OCI-LY3 (cell line): ENCODE data around the gene RABGAP1.

Experiments used
- H2AFZ ChIP-seq: fragments of 200-600, 300-600 bp; shearing (Covaris generic); 2 replicates; pipeline ENCODE4 v1.6.0; 2014; ENCODE audit warnings: antibody characterized with exemption, low read depth, low read length
- H3K27ac ChIP-seq: fragments of 200-600, 300-600 bp; sonication (generic); 2 replicates; pipeline ENCODE4 v1.5.1; 2014; ENCODE audit warnings: mild to moderate bottlenecking, low read length, moderate library complexity, mixed read lengths
- H3K27me3 ChIP-seq: fragments of 200-600, 300-600 bp; sonication (generic); 2 replicates; pipeline ENCODE4 v1.6.1; 2014; ENCODE audit warnings: low read depth, low read length, mixed read lengths
- H3K36me3 ChIP-seq: fragments of 200-600, 300-600 bp; sonication (generic); replicated peaks from 2 replicates; pipeline ENCODE3; 2014; ENCODE audit warnings: low read depth, low read length, mixed read lengths
- H3K4me1 ChIP-seq: fragments of 300-600, 200-600 bp; sonication (generic); 2 replicates; pipeline ENCODE4 v1.6.1; 2014; ENCODE audit warnings: low read length, mixed read lengths
- H3K4me2 ChIP-seq: fragments of 200-600, 300-600 bp; sonication (generic); 2 replicates; pipeline ENCODE4 v1.6.1; 2014; ENCODE audit warnings: low read length, mixed read lengths
- H3K4me3 ChIP-seq: fragments of 300-600, 200-600 bp; sonication (generic); 2 replicates; pipeline ENCODE4 v1.5.1; 2014; ENCODE audit warnings: antibody characterized with exemption, mild to moderate bottlenecking, low read length, moderate library complexity
- H3K79me2 ChIP-seq: fragments of 300-600, 200-600 bp; shearing (Covaris generic); 2 replicates; pipeline ENCODE4 v1.6.1; 2014; ENCODE audit warnings: mild to moderate bottlenecking, low read length, mixed read lengths
- H3K9ac ChIP-seq: fragments of 300-600, 200-600 bp; shearing (Covaris generic); 2 replicates; pipeline ENCODE4 v1.6.0; 2014; ENCODE audit warnings: mild to moderate bottlenecking, low read length, moderate library complexity
- H3K9me3 ChIP-seq: fragments of 200-600, 300-600 bp; shearing (Covaris generic); 2 replicates; pipeline ENCODE4 v1.6.1; 2014; ENCODE audit warnings: low read length, mixed read lengths; ENCODE audit not compliant: insufficient read depth
- H4K20me1 ChIP-seq: fragments of 200-600, 300-600 bp; sonication (generic); 2 replicates; pipeline ENCODE4 v1.6.1; 2016; ENCODE audit warnings: low read length, mixed read lengths; ENCODE audit not compliant: insufficient read depth
- EZH2phosphoT487 ChIP-seq: fragments of 200-600 bp; shearing (Covaris generic); IDR thresholded peaks from 2 replicates; pipeline ENCODE4 v1.6.1; 2018; ENCODE audit warnings: antibody characterized with exemption, mixed run types, low read depth
- TF ChIP-seq, protein P1 (sequence below): fragments of 200-600, 300-600 bp; sonication (generic); IDR thresholded peaks from 2 replicates; pipeline ENCODE4 v1.5.1; 2014; ENCODE audit warnings: antibody characterized with exemption, low read length, low read depth

RABGAP1 gene

GRCh38 chr9:123116036-123116435 is 175.2 kb downstream of the RABGAP1 start:
- H3K27ac ChIP-seq = no peak overlapping the region
- no peak overlapping the region for H3K4me3 ChIP-seq
- H4K20me1 ChIP-seq = no peaks in the 10 kb centered on the region; the same call in 1 of the 2 replicates
- no peak overlapping the region for H3K9ac ChIP-seq
- H3K36me3 ChIP-seq = no peaks in the 10 kb centered on the region
- H3K79me2 ChIP-seq = no peaks in the 10 kb centered on the region
- H3K4me2 ChIP-seq = no peak overlapping the region
- H3K9me3 ChIP-seq = no peaks in the 10 kb centered on the region
- TF ChIP-seq, protein P1, sequence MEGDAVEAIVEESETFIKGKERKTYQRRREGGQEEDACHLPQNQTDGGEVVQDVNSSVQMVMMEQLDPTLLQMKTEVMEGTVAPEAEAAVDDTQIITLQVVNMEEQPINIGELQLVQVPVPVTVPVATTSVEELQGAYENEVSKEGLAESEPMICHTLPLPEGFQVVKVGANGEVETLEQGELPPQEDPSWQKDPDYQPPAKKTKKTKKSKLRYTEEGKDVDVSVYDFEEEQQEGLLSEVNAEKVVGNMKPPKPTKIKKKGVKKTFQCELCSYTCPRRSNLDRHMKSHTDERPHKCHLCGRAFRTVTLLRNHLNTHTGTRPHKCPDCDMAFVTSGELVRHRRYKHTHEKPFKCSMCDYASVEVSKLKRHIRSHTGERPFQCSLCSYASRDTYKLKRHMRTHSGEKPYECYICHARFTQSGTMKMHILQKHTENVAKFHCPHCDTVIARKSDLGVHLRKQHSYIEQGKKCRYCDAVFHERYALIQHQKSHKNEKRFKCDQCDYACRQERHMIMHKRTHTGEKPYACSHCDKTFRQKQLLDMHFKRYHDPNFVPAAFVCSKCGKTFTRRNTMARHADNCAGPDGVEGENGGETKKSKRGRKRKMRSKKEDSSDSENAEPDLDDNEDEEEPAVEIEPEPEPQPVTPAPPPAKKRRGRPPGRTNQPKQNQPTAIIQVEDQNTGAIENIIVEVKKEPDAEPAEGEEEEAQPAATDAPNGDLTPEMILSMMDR = no peak
- no peak for TF ChIP-seq EZH2phosphoT487
- H3K4me1 ChIP-seq = no peaks in the 10 kb centered on the region
- no peak overlapping the region for H2AFZ ChIP-seq
- no peaks in the 10 kb centered on the region for H3K27me3 ChIP-seq

GRCh38 chr9:123119566-123119965 is 178.7 kb downstream of the RABGAP1 start:
- no peak overlapping the region for H3K9ac ChIP-seq
- no peaks in the 10 kb centered on the region for H3K4me1 ChIP-seq
- H3K4me3 ChIP-seq = no peak overlapping the region
- H3K9me3 ChIP-seq = no peaks in the 10 kb centered on the region
- no peaks in the 10 kb centered on the region for H3K27me3 ChIP-seq
- no peak overlapping the region for H3K4me2 ChIP-seq
- H3K36me3 ChIP-seq = no peaks in the 10 kb centered on the region
- H2AFZ ChIP-seq = no peak overlapping the region
- TF ChIP-seq, protein P1 = no peak
- no peak for TF ChIP-seq EZH2phosphoT487
- no peak overlapping the region for H3K27ac ChIP-seq
- no peaks in the 10 kb centered on the region for H3K79me2 ChIP-seq
- H4K20me1 ChIP-seq = no peaks in the 10 kb centered on the region

GRCh38 chr9:123120131-123120530 is 179.3 kb downstream of the RABGAP1 start:
- Histone ChIP-seq H4K20me1 (no peaks in the 10 kb centered on the region), H3K4me3 (no peak overlapping the region), H3K4me2 (no peak overlapping the region), H3K4me1 (no peaks in the 10 kb centered on the region), H3K27me3 (no peaks in the 10 kb centered on the region), H3K27ac (no peak overlapping the region), H3K9ac (no peak overlapping the region), H3K79me2 (no peaks in the 10 kb centered on the region), H3K36me3 (no peaks in the 10 kb centered on the region), H2AFZ (no peak overlapping the region), H3K9me3 (no peaks in the 10 kb centered on the region)
- no peak for TF ChIP-seq EZH2phosphoT487
- TF ChIP-seq, protein P1 = no peak

DNA sequence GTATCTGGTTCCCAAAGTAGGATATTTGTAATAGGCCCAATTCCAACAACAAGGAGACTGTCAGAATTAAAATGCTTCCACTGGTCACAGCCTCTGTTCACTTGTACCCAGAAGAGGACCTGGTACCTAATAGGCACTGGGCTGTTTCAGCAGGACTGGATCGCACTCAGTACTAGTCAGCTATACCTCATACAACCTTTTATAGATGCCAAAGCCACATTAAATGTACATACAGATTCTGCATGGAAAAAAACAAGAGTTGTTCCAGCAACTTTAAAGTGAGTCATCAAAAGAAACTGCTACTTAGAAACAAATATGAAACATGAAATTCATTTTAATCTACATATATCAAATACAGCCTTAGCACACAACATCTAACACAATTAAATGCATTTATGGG is 180.1 kb downstream of the RABGAP1 start:
- H3K9me3 ChIP-seq = no peaks in the 10 kb centered on the region
- no peak overlapping the region for H3K27ac ChIP-seq
- H3K36me3 ChIP-seq = no peaks in the 10 kb centered on the region
- no peak overlapping the region for H2AFZ ChIP-seq
- no peak overlapping the region for H3K4me3 ChIP-seq
- no peaks in the 10 kb centered on the region for H3K79me2 ChIP-seq
- no peak overlapping the region for H3K9ac ChIP-seq
- no peak overlapping the region for H3K4me2 ChIP-seq
- no peaks in the 10 kb centered on the region for H3K27me3 ChIP-seq
- H3K4me1 ChIP-seq = no peaks in the 10 kb centered on the region
- no peaks in the 10 kb centered on the region for H4K20me1 ChIP-seq
- TF ChIP-seq EZH2phosphoT487 = no peak
- TF ChIP-seq, protein P1 = no peak
